Epithelial cell of esophagus (primary cell): ENCODE measurements around the gene INPP5B.

Source experiments
- DNase-seq: peaks from one replicate; pipeline ENCODE4 v3.0.0; 2010; ENCODE audit warnings: low read depth
- H3K4me3 ChIP-seq: 2 replicates; pipeline ENCODE4 v1.5.1; 2011; ENCODE audit warnings: mild to moderate bottlenecking, low read length, control low read depth
- CTCF ChIP-seq: IDR thresholded peaks from 2 replicates; pipeline ENCODE4 v1.5.1; 2011; ENCODE audit warnings: low read depth, mild to moderate bottlenecking, low read length, control low read depth, inconsistent platforms; ENCODE audit not compliant: insufficient read depth; ENCODE audit errors: missing control alignments

INPP5B gene

GRCh38 chr1:37846647-37847339 is 100.1 kb downstream of the INPP5B start:
- no peak for TF ChIP-seq CTCF
- H3K4me3 ChIP-seq: no peak overlapping the region
- DNase-seq: no peak

DNA sequence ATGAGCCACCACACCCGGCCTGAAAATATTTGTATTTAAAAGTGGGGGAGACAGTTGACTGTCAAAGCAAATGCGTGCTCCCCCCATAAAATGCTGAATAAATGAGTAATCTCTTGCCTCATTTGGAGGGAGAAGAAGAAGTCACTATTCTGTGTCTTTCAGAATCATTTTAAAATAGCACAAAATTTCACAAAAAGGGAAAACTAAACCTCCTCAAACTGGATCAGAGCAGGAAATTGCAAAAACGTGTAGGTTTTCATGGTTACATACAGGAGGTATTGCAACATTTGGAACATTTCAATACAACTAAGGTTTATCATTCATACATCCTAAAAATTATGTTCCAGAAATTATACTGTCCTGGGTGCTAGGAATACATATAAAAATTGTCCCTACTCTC is 101.1 kb downstream of the INPP5B start:
- TF ChIP-seq CTCF: no peak
- H3K4me3 ChIP-seq: no peak overlapping the region
- DNase-seq: no peak

DNA sequence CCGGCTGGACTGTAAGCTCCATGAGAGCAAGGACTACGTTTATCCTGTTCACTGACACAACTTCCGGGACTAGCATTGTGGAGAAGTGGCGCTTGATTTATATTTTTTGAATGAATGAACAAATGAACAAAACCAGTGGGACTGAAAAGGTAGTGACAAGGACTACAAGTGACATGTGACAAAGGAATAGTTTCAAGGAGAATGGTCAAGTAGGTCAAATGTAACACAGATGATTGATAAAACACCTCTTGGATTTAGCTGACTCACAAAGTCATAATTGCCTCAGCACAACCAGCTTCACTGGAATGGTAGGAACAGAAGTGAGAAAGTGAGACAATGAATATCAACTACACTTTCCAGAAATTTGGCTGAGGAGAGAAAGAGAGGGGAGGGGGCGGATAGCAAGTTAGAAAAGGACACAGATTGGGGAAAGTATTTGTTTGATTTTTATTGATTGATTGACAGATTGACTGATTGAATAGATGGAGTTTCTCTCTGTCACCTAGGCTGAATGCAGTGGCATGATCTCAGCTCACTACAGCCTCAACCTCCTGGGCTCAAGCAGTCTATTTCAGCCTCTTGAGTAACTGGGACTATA is 101.7 kb downstream of the INPP5B start:
- DNase-seq: peak; percentile 23
- H3K4me3 ChIP-seq: no peak overlapping the region
- TF ChIP-seq CTCF: no peak

GRCh38 chr1:37844536-37844935 is 102.3 kb downstream of the INPP5B start:
- no peak for TF ChIP-seq CTCF
- no peak for DNase-seq
- H3K4me3 ChIP-seq: no peak overlapping the region

GRCh38 chr1:37841652-37842051 is 105.2 kb downstream of the INPP5B start:
- DNase-seq: no peak
- no peak overlapping the region for H3K4me3 ChIP-seq
- TF ChIP-seq CTCF: no peak

GRCh38 chr1:37840711-37841110 is 106.1 kb downstream of the INPP5B start:
- H3K4me3 ChIP-seq: no peak overlapping the region
- DNase-seq: no peak
- TF ChIP-seq CTCF: no peak

GRCh38 chr1:37839676-37840075 is 107.2 kb downstream of the INPP5B start:
- no peak for DNase-seq
- TF ChIP-seq CTCF: no peak

More at GRCh38 chr1:37839676-37840075, 107.2 kb downstream of the INPP5B start:
- no peak overlapping the region for H3K4me3 ChIP-seq
